AG04449 (cell line): Measurements from ENCODE around the gene HLTF.
"Not testable (repeated sequence)": the region's sequence is repeated elsewhere in the genome, so short reads cannot be mapped to it uniquely, and the experiment has no call there.

Experiments used
- CTCF ChIA-PET: fragments of 350-600 bp; formaldehyde crosslinking; extraction: SDS; loops from one replicate; lab custom pipeline; 2021; ENCODE audit warnings: antibody characterized with exemption; lab: Yijun Ruan, JAX
- POLR2A ChIA-PET: fragments of 400-600, 350-600 bp; formaldehyde crosslinking; extraction: SDS; loops from one replicate; lab custom pipeline; 2020; ENCODE audit warnings: antibody characterized with exemption, inconsistent platforms; lab: Yijun Ruan, JAX
- DNase-seq: peaks from one replicate; pipeline ENCODE4 v3.0.0-alpha.2; 2010; ENCODE audit warnings: low read depth, low spot score
- H3K4me3 ChIP-seq: 2 replicates; pipeline ENCODE4 v1.5.1; 2011; ENCODE audit warnings: low read depth, mild to moderate bottlenecking, control low read depth, low read length
- TF ChIP-seq, protein P1 (sequence below): IDR thresholded peaks from one replicate; pipeline ENCODE4 v1.5.1; 2011; ENCODE audit warnings: mild to moderate bottlenecking, moderate library complexity, low read length, control low read depth, inconsistent platforms; ENCODE audit not compliant: insufficient read depth; ENCODE audit errors: missing control alignments

The HLTF gene

DNA sequence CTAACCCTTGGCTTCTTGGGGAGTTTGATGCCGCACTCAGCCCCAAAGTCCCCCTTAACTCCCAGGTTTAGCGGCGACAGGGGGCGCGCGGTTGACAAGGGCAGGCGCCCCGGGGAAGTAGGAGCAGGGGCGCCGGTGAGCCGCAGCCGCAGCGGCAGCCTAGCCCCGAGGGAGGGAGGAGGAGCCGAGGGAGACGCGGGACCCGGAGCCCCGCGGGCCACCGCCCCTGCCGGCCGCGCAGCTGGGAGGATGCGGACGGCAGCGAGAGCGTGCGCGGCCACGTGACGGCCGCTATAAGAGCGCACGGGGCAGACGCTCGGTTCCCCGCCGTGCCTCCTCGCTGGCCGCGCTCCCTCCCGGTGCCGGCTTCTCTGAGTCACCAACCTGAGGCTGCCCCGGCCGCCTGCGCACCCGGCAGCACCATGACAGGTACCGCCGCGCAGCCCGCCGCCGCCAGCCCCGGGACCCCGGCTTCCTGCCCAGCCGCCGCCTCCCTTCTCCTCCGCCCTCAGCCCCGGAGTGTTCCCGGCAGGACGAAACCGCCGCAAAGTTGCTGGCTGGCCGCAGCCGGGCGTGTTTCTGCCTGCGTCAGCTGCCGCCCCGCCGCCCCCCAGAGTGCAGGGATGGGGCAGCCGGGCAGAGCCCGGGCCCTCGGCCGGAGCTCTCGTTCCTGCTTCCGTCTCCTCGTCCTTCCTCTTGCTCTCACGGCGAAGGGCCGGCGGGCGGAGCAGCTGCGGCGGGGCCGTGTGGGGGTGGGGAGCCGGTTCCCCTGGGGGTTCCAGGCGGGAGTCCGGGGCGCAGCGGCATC is 94.9 kb downstream of the HLTF start, which contains the start of gene GYG1:
Gene GYG1, plus strand, starts transcription at position 322 of the 808 bp plus-strand sequence. Its CDS starts 101 bp downstream, at position 423.
- DNase-seq: no peak
- H3K4me3 ChIP-seq: peak within 1 kb of the TSS; percentile 71
- TF ChIP-seq, protein P1, sequence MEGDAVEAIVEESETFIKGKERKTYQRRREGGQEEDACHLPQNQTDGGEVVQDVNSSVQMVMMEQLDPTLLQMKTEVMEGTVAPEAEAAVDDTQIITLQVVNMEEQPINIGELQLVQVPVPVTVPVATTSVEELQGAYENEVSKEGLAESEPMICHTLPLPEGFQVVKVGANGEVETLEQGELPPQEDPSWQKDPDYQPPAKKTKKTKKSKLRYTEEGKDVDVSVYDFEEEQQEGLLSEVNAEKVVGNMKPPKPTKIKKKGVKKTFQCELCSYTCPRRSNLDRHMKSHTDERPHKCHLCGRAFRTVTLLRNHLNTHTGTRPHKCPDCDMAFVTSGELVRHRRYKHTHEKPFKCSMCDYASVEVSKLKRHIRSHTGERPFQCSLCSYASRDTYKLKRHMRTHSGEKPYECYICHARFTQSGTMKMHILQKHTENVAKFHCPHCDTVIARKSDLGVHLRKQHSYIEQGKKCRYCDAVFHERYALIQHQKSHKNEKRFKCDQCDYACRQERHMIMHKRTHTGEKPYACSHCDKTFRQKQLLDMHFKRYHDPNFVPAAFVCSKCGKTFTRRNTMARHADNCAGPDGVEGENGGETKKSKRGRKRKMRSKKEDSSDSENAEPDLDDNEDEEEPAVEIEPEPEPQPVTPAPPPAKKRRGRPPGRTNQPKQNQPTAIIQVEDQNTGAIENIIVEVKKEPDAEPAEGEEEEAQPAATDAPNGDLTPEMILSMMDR: peak; percentile 40
- CTCF ChIA-PET: interaction anchor here (1.0 to 3.1 kb wide), 7 partner anchors 8 to 342 kb away, joined by 3 to 25 read pairs (median 4); partner anchors contain the start of gene TM4SF18
- POLR2A ChIA-PET: interaction anchor here (0.7 to 1.7 kb wide), 5 partner anchors 9 to 125 kb away, joined by 3 to 7 read pairs (median 3); no protein-coding TSS in a partner anchor

DNA sequence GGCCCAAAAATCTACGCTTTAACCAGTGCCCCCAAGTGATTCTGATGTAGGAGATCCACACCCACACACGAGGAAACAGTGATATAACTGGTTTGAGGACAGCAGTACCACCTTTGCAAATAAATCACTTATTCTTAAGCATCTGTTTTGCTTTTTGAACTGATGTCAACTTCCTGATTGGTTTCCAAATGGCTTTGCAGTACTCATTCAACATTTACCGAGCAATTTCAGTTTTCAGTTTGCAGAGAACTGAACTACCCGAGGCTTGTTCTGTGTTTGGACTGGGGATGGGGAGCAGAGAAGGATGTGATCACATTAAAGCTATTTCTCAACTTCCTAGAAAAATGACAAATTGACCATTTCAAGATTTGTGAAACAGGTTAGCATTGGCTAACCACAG is 96.1 kb downstream of the HLTF start:
- H3K4me3 ChIP-seq: no peak overlapping the region
- TF ChIP-seq, protein P1: no peak
- ChIA-PET CTCF (interaction anchor here (0.7 to 2.3 kb wide), 6 partner anchors 9 to 350 kb away, joined by 3 to 9 read pairs (median 4); no protein-coding TSS in a partner anchor), POLR2A (interaction anchor here (1.1 kb wide), 1 partner anchor 126 kb away, joined by 3 read pairs; no protein-coding TSS in a partner anchor)
- no peak for DNase-seq

DNA sequence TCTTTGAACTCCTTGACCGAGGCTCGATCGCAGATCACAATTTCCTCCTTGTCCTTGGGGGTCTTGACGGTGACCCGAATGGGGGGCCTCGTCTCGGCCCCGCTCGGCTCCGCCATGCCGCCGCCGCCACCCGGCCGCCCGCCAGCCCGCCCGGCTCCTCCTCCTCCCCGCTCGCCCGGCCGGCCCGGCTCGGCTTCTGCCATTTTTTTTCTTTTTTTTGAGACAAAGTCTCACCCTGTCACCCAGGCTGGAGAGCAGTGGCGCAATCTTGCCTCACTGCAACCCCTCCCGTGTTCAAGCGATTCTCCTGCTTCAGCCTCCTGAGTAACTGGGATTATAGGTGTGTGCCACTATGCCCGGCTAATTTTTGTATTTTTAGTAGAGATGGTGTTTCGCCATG is 98.8 kb downstream of the HLTF start:
- DNase-seq, H3K4me3 ChIP-seq, POLR2A ChIA-PET: not testable (repeated sequence)
- CTCF ChIA-PET: interaction anchor here (1.6 kb wide), 1 partner anchor 14 kb away, joined by 4 read pairs; no protein-coding TSS in a partner anchor

DNA sequence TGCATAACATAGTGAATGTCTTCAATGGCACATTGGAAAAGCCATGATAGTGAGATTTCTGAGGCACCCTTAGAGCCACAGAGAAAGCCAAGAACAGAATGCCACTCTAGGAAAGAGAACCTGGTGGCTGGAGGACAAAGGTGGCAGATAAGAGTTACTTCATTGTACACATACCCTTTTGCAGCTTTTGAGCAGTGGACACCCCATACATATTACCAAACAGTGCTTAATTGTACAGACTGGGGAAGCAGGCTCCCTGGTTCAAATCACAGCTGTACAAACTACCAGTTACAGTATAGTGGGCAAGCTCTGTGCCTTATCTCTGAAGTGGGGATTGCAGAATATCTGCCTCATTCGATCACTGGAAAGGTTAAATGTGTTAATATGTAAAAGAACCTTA is 105.1 kb downstream of the HLTF start:
- DNase-seq: no peak
- ChIA-PET CTCF (interaction anchor here (1.1 to 1.9 kb wide), 3 partner anchors 9 to 26 kb away, joined by 4 to 9 read pairs (median 5); partner anchors contain the start of gene GYG1), POLR2A (no interaction called here)
- H3K4me3 ChIP-seq: no peak overlapping the region
- TF ChIP-seq, protein P1: no peak
